KMS-11 (cell line): Measurements from ENCODE around the gene MFSD6L.
"Not testable (repeated sequence)": the region's sequence is repeated elsewhere in the genome, so short reads cannot be mapped to it uniquely, and the experiment has no call there.

Source experiments
- H2AFZ ChIP-seq: fragments of 200-600 bp; sonication (generic); 2 replicates; pipeline ENCODE4 v1.6.1; 2016; ENCODE audit warnings: antibody characterized with exemption, mixed run types, low read depth
- H3K27ac ChIP-seq: fragments of 200-600 bp; sonication (generic); 2 replicates; pipeline ENCODE4 v1.6.1; 2016; ENCODE audit warnings: mild to moderate bottlenecking, mixed run types
- H3K27me3 ChIP-seq: fragments of 200-600 bp; sonication (generic); 2 replicates; pipeline ENCODE4 v1.6.1; 2017; ENCODE audit warnings: mild to moderate bottlenecking, low read depth, mixed run types, moderate library complexity; ENCODE audit not compliant: insufficient read depth
- H3K36me3 ChIP-seq: fragments of 200-600 bp; sonication (generic); 2 replicates; pipeline ENCODE4 v1.6.1; 2017; ENCODE audit warnings: mild to moderate bottlenecking, mixed run types; ENCODE audit not compliant: insufficient read depth
- H3K4me1 ChIP-seq: fragments of 200-600 bp; sonication (generic); 2 replicates; pipeline ENCODE4 v1.6.1; 2016; ENCODE audit warnings: mild to moderate bottlenecking, low read depth, mixed run types; ENCODE audit not compliant: poor library complexity, severe bottlenecking
- H3K4me2 ChIP-seq: fragments of 200-600 bp; sonication (generic); 2 replicates; pipeline ENCODE4 v1.7.0; 2016; ENCODE audit warnings: mild to moderate bottlenecking, mixed run types
- H3K4me3 ChIP-seq: fragments of 200-600 bp; sonication (generic); IDR thresholded peaks from 2 replicates; pipeline ENCODE4 v1.6.1; 2017; ENCODE audit warnings: low read depth, low read length, mixed read lengths; ENCODE audit not compliant: insufficient read depth
- H3K79me2 ChIP-seq: fragments of 200-600 bp; sonication (generic); 2 replicates; pipeline ENCODE4 v1.6.1; 2016; ENCODE audit warnings: low read depth, mixed run types; ENCODE audit not compliant: insufficient read depth
- H3K9ac ChIP-seq: fragments of 200-600 bp; sonication (generic); 2 replicates; pipeline ENCODE4 v1.6.1; 2016; ENCODE audit warnings: mild to moderate bottlenecking, mixed run types
- H4K20me1 ChIP-seq: fragments of 200-600 bp; sonication (generic); 2 replicates; pipeline ENCODE4 v1.6.1; 2016; ENCODE audit warnings: mild to moderate bottlenecking, mixed run types; ENCODE audit not compliant: insufficient read depth
- TF ChIP-seq, protein P1 (sequence below): fragments of 200-600 bp; sonication (generic); conservative IDR thresholded peaks from 2 replicates; pipeline ENCODE4 v1.6.1; 2017; ENCODE audit warnings: low read depth, mild to moderate bottlenecking, antibody characterized with exemption, low read length, moderate library complexity, mixed read lengths

MFSD6L gene

DNA sequence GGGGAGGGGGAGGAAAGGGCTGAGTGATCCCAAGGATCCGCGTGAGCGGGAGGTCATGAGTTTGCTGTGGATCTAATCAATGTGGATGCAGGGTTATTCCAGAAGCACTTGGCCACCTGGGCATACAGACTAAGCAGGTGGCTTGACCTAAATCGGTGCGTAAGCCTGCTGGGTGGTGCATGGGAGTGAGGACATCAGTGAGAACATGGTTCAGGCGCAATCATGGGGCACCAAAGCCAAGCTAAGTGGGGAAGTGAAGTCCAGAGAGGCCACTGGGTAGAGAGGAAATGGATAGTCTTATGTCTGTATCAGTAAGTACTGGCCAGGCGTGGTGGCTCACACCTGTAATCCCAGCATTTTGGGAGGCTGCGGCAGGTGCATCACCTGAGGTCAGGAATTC lies 18.9 kb upstream of the MFSD6L start:
- H3K4me3 ChIP-seq, result no peak overlapping the region
- no peak overlapping the region for H3K4me2 ChIP-seq
- no peaks in the 10 kb centered on the region for H3K36me3 ChIP-seq
- H4K20me1 ChIP-seq, result no peaks in the 10 kb centered on the region
- no peaks in the 10 kb centered on the region for H3K79me2 ChIP-seq
- H2AFZ ChIP-seq, result no peak overlapping the region
- no peak overlapping the region for H3K9ac ChIP-seq
- H3K27ac ChIP-seq, result no peak overlapping the region
- H3K27me3 ChIP-seq, result no peaks in the 10 kb centered on the region
- H3K4me1 ChIP-seq, result no peaks in the 10 kb centered on the region
- TF ChIP-seq, protein P1, sequence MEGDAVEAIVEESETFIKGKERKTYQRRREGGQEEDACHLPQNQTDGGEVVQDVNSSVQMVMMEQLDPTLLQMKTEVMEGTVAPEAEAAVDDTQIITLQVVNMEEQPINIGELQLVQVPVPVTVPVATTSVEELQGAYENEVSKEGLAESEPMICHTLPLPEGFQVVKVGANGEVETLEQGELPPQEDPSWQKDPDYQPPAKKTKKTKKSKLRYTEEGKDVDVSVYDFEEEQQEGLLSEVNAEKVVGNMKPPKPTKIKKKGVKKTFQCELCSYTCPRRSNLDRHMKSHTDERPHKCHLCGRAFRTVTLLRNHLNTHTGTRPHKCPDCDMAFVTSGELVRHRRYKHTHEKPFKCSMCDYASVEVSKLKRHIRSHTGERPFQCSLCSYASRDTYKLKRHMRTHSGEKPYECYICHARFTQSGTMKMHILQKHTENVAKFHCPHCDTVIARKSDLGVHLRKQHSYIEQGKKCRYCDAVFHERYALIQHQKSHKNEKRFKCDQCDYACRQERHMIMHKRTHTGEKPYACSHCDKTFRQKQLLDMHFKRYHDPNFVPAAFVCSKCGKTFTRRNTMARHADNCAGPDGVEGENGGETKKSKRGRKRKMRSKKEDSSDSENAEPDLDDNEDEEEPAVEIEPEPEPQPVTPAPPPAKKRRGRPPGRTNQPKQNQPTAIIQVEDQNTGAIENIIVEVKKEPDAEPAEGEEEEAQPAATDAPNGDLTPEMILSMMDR, result no peak

DNA sequence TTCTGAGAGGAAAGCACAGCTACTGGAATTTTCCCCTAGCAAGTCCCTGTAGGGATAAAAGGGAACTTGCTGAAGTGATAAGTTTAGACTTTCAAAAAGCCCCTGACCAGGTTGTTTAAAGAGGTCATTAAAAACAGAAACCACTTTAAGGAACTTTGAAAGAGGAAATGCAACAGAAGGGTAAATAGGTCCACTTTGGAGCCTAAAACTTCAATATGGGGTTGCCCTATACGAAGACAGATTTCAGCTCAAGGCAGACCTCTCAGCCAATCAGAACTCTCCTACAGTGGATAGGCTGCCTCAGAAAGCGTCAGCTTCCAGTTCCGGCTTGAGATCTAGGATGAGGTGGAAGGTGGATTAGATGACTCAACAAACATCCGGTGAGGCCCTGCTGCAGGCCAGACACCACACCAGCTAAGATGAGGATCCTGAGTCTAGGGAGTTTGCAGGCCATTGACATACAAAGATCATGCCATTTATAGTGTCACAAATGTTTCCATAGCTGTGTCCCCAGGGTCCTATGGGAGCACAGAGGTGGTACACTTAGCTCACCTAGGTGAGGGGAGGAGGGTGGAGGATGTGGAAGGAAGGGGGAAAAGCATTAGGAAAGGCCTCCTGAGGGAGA lies 7.9 kb upstream of the MFSD6L start:
- Histone ChIP-seq H3K4me2 (no peak overlapping the region), H3K79me2 (no peaks in the 10 kb centered on the region), H2AFZ (no peak overlapping the region), H3K4me1 (no peaks in the 10 kb centered on the region), H3K9ac (no peak overlapping the region), H3K36me3 (no peaks in the 10 kb centered on the region), H4K20me1 (no peaks in the 10 kb centered on the region), H3K27ac (no peak overlapping the region), H3K27me3 (no peaks in the 10 kb centered on the region), H3K4me3 (no peak overlapping the region)
- TF ChIP-seq, protein P1, result no peak

DNA sequence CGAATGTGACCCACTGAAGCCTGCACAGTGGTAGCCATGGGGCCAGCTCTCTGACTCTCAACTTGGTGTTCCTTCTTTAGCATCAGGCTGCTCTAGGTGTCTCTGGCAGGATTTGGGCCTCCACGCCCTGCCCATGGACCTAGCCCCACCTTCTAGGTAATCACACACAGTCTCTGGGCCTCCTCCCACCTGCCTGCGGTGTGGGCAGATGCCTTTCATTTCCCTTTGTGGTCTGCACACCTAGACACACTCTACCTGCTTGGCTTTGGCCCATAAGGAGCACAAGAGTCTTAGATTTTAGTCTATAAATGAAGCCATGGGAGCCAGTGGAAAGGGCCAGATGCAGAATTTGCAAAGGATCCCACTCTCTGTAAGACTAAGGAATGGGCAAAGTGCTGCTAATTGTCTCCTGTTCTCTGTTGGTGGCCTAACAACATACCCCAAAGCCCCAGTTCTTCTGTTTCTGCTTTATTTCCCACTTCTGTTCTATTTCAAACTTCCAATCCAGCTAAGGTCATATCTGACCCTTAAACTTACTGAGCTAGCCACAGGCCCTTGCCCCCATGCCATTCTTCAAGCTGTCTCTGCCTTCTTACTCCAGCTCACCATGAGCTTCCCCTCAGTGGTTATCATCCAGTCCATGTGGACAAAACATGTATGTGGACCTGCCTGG lies 7.2 kb upstream of the MFSD6L start:
- no peaks in the 10 kb centered on the region for H3K4me1 ChIP-seq

DNA sequence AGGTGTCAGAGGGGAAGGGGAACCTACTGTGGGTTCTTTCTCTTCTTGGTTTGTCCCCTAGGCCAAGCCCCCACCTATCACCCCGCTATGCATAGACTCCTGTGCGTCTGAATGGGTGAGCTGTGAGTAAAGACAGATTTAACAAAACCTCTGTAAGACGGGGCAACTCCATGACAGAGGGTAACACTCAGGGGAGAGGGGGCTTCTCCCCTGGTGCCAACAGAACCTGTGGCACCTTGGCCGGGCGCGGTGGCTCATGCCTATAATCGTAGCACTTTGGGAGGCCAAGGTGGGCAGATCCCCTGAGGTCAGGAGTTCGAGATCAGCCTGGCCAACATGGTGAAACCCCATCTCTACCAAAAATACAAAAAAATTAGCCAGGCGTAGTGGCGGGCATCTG lies 6.2 kb upstream of the MFSD6L start:
- H3K4me3 ChIP-seq, H3K36me3 ChIP-seq, H3K4me1 ChIP-seq, H3K27me3 ChIP-seq, H3K9ac ChIP-seq, H3K27ac ChIP-seq, H4K20me1 ChIP-seq, H3K4me2 ChIP-seq, H3K79me2 ChIP-seq, H2AFZ ChIP-seq: not testable (repeated sequence)

More for the DNA sequence above, 7.2 kb upstream of the MFSD6L start:
- Histone ChIP-seq H2AFZ (no peak overlapping the region), H3K27ac (no peak overlapping the region), H4K20me1 (no peaks in the 10 kb centered on the region), H3K4me2 (no peak overlapping the region), H3K79me2 (no peaks in the 10 kb centered on the region), H3K9ac (no peak overlapping the region), H3K27me3 (no peaks in the 10 kb centered on the region), H3K36me3 (no peaks in the 10 kb centered on the region), H3K4me3 (no peak overlapping the region)
- TF ChIP-seq, protein P1, result no peak
